ENCODE measurements around the gene LSAMP. TPM values are rescaled to one million over a fixed set of nuclear protein-coding genes. Genes with fewer than 3 reads are reported as not detected.

LSAMP gene
- total RNA-seq, 1 donor from 2014 or later: 4.4 TPM

- DNase-seq (ENCODE audit: extremely low spot score, unreplicated experiment): no peak
- Mint-ChIP-seq H3K4me1 (ENCODE audit: unreplicated experiment) (no peaks in the 10 kb centered on the region), H3K27ac (ENCODE audit: unreplicated experiment) (no peak overlapping the region), H3K36me3 (ENCODE audit: unreplicated experiment) (no peaks in the 10 kb centered on the region), H3K9me3 (ENCODE audit: unreplicated experiment) (peaks cover 6% of the 10 kb centered on the region), H3K27me3 (ENCODE audit: unreplicated experiment) (no peaks in the 10 kb centered on the region), H3K4me3 (ENCODE audit: unreplicated experiment) (no peak overlapping the region)
- TF ChIP-seq CTCF (IDR thresholded peaks at IDR 0.05): no peak
Measured at GRCh38 chr3:116474032-116474780, 28.9 kb upstream of the LSAMP start.

GRCh38 chr3:116473602-116474001, 28.3 kb upstream of the LSAMP start:
- DNase-seq (ENCODE audit: extremely low spot score, unreplicated experiment): no peak
- no peak overlapping the region for H3K27ac Mint-ChIP-seq (ENCODE audit: unreplicated experiment)
- no peak overlapping the region for H3K4me3 Mint-ChIP-seq (ENCODE audit: unreplicated experiment)
- H3K9me3 Mint-ChIP-seq (ENCODE audit: unreplicated experiment): peaks cover 6% of the 10 kb centered on the region
- no peaks in the 10 kb centered on the region for H3K36me3 Mint-ChIP-seq (ENCODE audit: unreplicated experiment)
- no peaks in the 10 kb centered on the region for H3K4me1 Mint-ChIP-seq (ENCODE audit: unreplicated experiment)
- TF ChIP-seq CTCF (IDR thresholded peaks at IDR 0.05): no peak
- H3K27me3 Mint-ChIP-seq (ENCODE audit: unreplicated experiment): no peaks in the 10 kb centered on the region

GRCh38 chr3:116470605-116471197, 25.4 kb upstream of the LSAMP start:
- Mint-ChIP-seq H3K9me3 (ENCODE audit: unreplicated experiment) (no peaks in the 10 kb centered on the region), H3K27me3 (ENCODE audit: unreplicated experiment) (no peaks in the 10 kb centered on the region), H3K4me3 (ENCODE audit: unreplicated experiment) (no peak overlapping the region), H3K4me1 (ENCODE audit: unreplicated experiment) (no peaks in the 10 kb centered on the region), H3K27ac (ENCODE audit: unreplicated experiment) (no peak overlapping the region), H3K36me3 (ENCODE audit: unreplicated experiment) (no peaks in the 10 kb centered on the region)
- DNase-seq (ENCODE audit: extremely low spot score, unreplicated experiment): no peak
- no peak for TF ChIP-seq CTCF (IDR thresholded peaks at IDR 0.05)

GRCh38 chr3:116469546-116469945, 24.3 kb upstream of the LSAMP start:
- no peak for TF ChIP-seq CTCF (IDR thresholded peaks at IDR 0.05)
- Mint-ChIP-seq H3K27ac (ENCODE audit: unreplicated experiment) (no peak overlapping the region), H3K4me1 (ENCODE audit: unreplicated experiment) (no peaks in the 10 kb centered on the region), H3K9me3 (ENCODE audit: unreplicated experiment) (no peaks in the 10 kb centered on the region), H3K4me3 (ENCODE audit: unreplicated experiment) (no peak overlapping the region), H3K27me3 (ENCODE audit: unreplicated experiment) (no peaks in the 10 kb centered on the region), H3K36me3 (ENCODE audit: unreplicated experiment) (no peaks in the 10 kb centered on the region)
- no peak for DNase-seq (ENCODE audit: extremely low spot score, unreplicated experiment)

- Mint-ChIP-seq H3K4me1 (ENCODE audit: unreplicated experiment) (no peaks in the 10 kb centered on the region), H3K27ac (ENCODE audit: unreplicated experiment) (no peak overlapping the region), H3K9me3 (ENCODE audit: unreplicated experiment) (no peaks in the 10 kb centered on the region), H3K36me3 (ENCODE audit: unreplicated experiment) (no peaks in the 10 kb centered on the region), H3K27me3 (ENCODE audit: unreplicated experiment) (no peaks in the 10 kb centered on the region), H3K4me3 (ENCODE audit: unreplicated experiment) (no peak overlapping the region)
- DNase-seq (ENCODE audit: extremely low spot score, unreplicated experiment): no peak
- TF ChIP-seq CTCF (IDR thresholded peaks at IDR 0.05): no peak
Measured at GRCh38 chr3:116464276-116464798, 19.1 kb upstream of the LSAMP start.

Data from osteocyte (in vitro differentiated cells).